NCI-H524 (cell line): ENCODE measurements around the gene TFDP1.

Experiments used
- DNase-seq, 2 experiments: peaks; one replicate each; lab custom pipeline; 2025; lab: John Stamatoyannopoulos, UW

TFDP1 gene

DNA sequence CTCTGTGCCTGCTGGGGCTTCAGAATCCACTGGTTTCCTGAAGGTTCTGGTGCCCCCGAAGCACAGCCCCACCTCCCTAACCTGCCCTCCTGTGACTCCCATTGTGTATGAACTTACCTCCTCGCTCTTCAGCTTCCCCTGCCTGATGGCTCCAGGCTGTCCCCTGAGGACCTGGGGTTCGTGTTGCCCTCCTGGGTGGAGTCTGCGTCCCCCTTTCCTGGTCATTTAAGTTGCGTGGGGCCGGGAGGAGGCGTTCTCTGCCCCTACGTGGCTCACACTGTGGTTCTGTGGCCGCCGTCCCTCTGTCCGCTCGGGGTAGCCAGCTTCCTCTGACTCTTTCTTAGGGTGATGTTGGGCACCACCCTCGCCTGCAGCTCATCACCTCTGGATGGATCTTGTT lies 13.9 kb downstream of the TFDP1 start:
- DNase-seq = no peak

DNA sequence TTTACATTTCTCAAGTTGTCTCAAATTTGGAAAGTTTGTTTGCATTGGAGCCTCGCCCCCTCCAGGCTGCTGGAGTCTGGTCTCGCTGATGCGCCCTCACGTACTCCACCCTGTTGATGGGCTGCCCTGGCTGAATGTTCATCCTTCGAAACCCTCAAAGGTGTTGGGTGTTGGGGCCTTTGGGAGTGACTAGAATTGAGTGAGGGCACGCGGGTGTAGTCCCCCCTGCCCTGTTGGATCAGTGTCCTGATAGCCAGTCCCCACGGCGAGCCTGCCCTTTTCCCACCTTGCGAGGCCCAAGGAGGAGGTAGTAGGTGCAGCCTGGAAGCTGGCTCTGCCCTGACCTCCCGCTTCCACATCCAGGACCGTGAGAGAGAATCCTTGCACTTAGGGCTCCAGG lies 14.8 kb downstream of the TFDP1 start:
- no peak for DNase-seq

DNA sequence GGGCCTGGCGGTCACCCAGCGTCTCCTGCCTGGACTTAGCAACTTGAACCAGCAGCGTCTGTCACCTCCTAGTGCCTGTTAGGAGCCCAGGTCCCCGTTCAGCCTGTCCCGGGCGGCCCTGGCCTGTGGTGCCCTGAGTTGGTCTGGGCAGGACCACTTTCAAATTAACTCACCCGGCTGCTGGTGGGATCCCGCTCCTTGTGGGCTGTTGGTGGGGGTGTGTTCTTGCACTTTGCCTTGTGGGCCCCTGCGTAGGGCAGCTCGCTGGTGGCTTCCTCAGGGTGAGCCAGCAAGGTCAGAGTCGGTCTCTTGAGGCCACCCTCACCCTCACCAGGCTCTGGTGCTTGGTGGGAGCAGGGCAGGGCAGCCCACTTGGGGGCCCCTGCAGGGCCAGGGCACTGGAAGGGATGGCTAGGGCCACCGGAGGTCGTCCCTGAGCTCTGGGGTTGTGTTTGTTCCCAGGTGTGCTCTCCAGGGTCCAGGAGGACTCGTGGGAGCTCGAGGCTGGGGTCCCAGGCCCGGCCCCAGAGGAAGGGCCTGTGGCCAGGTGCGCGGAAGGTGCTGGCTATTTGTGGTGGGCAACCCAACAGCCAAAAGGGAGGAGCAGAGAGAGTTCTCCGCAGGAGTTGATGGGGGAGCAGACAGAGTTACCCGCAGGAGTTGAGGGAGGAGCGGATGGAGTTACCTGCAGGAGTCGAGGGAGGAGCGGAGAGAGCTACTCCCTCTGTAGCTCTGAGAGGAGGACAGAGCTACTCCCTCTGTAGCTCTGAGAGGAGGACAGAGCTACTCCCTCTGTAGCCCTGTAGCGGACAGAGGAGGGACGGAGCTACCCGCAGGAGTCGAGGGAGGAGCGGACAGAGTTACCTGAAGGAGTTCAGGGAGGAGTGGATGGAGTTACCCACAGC lies 16.9 kb downstream of the TFDP1 start:
- DNase-seq = no peak

DNA sequence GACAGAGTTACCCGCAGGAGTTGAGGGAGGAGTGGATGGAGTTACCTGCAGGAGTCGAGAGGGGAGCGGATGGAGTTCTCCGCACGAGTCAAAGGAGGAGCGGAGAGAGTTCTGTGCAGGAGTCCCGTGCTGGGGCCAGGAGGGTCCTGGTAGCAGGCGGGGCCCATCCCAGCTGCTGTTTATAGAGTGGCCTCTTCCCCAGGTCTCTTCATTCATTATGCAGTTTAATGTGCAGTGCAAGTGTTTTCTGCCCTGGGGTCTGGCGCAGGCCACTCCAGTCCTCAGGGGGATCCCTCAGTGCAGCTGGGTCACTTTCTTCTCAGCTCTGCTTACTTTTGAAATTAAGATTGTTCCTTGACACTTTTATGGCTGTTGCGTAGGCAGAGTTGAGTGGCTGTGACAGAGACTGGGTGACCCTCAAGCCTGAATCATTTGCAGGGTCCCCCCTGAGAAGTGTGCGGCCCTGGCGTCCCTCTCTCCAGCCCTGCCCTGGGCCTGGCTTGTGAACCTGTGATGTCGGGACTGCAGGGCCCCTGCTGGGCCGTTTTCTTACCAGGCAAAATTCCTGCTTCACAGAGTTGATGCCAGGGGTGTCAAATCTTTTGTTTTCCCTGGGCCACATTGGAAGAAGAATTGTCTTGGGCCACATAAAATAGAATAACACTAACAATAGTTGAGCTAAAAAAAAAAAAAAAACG lies 17.9 kb downstream of the TFDP1 start:
- DNase-seq = no peak

DNA sequence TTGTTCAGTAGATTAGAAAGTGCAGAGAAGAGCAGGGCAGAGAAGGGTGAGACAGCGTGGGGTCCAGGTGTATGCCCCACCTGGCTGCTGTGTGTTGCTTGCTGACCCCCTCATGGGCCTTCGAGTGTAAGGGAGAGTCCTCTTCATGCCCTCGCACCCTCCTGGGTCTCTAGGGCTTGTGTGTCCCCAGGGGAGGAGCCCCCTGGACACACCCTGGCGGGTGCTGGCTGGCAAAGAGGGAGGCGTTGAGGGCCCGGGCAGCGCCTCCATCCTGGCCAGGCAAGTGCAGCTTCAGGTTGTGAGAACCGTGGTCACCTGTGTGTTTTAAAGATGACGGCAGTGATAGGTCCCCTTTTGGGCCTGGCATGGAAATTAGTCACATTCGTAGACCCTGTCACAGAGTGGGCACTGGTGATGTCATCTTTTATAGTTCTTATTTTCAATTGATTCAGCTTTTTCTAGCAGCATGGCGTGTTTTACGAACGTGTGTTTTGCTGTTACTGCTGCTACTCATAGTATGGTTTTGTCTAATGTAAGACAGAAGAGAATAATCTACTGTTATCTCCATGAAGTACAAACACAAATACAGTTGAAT lies 18.7 kb downstream of the TFDP1 start:
- DNase-seq = no peak

DNA sequence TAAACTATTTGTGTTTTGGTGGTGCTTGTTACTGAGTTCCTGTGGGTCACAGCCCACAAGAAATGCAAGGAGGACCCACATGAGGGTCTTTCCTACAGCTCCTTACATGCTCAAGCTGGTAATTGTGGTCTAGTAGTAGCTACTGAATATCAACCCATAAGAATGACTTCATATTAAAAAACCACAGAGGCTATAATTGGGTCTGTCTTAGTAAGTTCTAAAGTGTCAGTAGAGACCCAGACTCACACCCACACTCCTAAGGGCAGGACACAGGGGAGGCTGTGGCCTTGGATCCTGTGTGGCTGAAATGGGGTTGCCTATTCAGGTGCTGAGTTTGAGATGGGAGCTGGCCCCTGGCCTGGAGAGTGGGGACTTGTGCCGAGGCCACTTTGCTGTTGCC lies 19.6 kb downstream of the TFDP1 start:
- no peak for DNase-seq

DNA sequence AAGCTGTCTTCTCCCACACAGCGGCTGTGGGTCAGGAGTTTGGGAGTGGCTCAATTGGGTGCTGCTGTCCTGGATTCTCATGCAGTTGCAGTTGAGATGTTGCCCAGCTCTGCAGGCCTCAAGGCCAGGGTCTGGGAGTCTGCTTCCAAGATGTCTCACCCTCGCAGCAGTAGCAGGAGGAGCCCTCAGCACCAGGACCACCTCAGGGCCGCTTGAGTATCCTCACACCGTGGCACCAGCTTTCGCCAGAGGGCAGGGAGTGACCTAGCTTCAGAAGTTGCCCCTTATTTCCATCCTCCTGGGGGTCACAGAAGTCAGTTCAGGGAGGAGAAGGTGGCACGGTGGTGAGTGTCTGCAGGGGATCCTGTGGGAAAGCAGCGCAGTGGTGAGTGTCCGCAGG lies 20.9 kb downstream of the TFDP1 start:
- DNase-seq = no peak

DNA sequence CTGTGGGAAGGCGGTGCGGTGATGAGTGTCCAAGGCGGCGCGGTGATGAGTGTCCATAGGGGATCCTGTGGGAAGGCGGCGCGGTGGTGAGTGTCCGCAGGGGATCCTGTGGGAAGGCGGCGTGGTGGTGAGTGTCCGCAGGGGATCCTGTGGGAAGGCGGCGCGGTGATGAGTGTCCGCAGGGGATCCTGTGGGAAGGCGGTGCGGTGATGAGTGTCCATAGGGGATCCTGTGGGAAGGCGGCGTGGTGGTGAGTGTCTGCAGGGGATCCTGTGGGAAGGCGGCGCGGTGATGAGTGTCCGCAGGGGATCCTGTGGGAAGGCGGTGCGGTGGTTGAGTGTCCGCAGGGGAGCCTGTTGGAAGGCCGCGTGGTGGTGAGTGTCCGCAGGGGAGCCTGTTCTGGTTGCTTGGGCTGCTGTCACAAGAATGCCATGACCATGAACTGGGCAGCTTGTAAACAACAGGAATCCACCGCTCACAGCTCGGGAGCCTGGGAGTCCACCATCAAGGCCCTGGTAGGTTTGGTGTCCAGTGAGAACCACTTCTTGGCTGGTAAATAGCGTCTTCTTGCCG lies 21.4 kb downstream of the TFDP1 start:
- DNase-seq = no peak

DNA sequence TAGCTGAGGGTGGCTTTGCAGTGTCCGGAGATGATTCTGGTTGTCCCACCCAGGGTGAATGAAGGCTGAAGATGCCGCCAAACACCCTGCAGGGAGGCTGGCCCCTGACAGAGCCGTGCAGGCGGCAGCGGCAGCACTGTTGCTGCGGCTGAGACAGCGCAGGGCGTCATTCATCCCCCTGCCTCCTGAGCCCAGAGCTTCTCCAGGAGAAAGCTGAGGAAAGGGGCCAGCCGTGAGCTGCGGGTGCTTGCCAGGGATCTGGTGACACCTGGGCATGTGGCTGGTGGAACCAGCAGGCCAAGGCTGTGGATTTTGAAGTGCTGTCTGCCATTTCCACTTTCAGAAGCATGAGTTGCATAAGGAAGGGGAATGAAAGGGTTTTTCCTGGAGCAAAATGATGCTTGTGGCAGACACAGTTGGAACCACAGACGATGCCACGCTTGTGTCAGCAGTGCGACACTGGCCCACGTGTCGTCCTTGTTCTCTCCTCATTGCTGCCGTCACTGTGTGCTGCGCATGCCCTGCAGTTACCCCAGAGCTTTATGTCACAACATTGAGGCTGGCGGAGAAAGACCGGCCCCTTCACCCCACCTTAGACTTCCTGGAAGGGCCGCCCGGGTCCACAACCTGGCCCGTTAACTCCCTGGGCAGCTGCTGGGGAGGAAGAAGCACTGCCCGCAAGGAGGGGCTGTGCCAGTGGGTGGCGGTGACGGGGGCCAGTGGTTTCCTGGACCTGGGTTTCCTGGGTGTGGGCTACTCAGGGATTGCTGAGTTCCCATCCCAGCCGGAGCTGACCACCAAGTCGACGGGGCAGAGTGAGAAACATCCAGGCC lies 22.7 kb downstream of the TFDP1 start:
- DNase-seq = no peak

DNA sequence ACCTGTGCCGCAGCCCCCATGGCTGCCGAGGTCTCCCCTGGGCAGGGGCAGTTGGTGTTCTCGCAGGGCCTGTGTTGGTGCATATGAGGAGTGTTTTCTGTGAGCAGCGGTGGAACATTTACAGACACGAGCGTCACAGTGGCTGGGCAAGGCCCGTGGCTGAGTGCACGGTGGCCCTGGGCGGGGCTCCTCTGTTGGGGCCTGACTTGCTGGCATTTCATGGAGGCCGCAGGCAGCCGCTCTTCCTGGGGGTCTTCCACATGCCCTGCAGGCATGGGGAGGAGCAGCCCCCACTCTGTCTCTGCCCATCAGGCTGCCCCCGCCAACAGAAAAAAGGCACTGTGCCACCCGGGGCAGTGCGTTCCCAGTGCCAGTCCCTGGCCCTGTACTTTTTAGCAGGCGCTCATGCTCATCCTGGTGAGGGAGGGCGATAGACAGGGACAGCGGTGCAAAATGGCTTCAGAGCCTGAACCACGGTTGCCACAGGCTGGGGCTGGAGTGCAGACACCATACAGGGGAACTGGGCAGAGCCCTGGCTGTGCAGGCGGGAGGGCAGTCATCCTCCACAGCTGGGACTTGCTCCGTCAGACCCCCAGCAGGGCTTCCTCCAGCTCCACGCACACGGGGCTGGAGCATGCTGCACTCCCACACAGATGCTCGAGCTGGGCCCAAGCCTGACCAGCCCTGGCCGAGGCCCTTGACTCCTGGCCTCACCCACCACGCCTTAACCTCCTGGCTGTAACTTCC lies 23.5 kb downstream of the TFDP1 start:
- DNase-seq = no peak

DNA sequence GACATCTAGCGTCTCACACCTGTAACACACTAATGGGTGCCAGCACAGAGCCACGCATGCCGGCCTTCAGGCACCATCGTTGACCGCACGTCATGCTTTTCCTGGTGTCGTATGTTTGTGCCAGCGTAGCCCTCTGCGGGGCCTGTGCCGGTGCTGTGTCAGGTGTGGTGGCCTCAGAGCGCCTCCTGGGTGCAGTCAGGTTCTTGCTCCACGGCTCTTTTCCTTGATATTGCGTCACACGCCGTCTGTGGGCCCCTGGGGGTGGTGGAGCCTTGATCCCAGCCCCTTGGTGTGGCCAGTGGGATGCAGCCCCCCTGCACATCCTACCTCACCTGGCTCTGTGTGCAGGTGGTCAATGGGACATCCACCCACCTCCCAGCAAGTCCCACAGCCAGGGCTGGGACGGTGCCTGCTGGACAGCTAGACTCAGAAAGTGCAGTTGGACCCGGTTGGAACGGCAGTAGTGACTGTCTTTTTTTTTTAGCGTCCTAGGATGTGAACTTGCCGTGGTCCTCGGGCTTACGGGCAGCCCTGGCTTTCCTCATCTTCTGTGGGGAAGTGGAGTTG lies 24.5 kb downstream of the TFDP1 start:
- DNase-seq = no peak

DNA sequence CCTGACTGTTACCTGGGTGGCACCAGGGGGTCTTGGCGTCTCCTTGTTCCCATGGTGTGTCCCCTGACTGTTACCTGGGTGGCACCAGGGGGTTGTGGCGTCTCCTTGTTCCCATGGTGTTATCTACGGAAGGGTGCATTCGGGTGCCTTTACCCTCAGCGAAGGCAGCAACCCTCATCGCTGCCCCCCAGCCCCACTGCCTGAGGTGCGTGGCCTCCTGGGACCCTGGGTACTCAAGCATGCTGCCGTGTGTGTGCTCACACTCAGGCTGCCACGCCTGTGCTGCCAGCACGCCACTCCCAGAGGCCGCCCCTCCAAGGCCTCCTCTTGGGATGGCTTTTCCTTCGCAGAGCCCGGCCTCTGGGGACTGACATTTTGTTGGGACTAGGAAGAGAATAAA lies 25.1 kb downstream of the TFDP1 start:
- no peak for DNase-seq

DNA sequence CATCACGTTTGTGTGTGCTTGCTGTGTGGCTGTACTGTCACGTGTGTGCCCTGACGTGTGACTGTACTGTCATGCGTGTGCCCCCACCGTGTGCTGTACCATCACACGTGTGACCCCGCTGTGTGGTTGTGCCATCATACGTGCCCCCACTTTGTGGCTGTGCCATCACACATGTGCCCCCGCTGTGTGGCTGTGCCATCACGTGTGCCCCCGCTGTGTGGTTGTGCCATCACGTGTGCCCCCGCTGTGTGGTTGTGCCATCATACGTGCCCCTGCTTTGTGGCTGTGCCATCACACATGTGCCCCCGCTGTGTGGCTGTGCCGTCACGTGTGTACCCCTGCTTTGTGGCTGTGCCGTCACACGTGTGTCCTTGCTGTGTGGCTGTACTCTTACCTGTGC lies 25.7 kb downstream of the TFDP1 start:
- no peak for DNase-seq

DNA sequence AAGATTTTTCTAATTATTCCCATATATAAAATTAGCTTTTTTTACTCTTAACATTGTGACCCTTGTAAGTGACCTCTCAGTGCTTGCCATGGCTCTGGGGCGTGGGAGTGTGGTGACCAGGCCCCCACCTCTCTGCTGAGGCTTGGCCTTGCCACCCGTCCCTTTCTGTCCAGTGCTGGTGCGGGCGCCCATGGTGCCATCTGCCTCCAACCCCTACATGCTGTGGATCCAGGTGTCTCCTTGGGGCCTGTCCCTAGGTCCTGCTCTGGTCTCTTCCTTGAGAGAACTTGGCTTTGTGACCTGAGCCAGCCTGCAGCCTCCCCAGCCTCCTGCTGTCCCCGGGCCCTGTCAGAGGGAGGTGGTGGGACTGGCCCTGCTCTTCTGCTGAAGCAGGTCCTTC lies 27.4 kb downstream of the TFDP1 start:
- no peak for DNase-seq

DNA sequence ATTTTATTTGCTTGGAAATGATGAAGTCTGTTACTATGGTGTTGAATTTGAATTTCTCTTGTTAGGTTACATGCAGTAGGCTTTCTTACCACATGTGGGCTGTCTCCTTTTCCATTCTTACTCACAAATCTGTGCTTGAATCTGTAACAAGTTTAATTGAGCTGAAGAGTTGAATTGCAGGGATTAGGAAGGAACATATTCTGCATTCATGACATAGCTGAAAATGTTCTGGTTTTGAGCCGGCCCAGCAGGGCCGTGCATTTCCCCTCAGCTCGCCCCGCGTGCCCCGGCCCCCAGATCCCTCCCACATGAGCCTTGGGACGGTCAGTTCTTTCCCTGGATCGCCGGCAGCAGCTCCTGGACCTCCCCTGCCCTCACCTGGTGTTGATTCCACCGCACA lies 28.1 kb downstream of the TFDP1 start:
- DNase-seq = no peak

DNA sequence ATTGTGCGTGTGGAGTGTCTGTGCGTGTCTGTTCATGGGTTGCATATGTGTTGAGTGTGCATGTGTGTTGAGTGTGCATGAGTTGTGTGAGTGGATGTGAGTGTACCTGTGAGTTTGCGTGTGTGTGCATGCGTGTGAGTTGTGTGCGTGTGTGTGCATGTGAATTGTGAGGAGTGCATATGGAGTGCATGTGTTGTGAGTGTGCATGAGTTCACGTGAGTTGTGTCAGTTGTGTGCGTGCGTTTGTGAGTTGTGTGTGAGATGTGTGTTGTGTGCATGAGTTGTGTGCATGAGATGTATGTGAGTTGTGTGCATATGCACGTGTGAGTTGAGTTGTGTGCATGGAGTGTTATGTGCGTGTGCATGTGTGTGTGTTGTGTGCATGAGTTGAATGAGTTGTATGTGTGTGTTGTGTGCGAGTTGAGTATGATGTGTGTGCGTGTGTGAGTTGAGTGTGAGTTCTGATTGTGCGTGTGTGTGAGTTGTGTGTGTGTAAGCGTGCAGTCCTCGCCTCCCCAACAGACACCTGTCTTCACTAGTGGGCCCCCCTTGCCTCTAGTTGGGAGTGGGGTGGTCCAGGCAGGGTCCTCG lies 29.3 kb downstream of the TFDP1 start:
- no peak for DNase-seq

DNA sequence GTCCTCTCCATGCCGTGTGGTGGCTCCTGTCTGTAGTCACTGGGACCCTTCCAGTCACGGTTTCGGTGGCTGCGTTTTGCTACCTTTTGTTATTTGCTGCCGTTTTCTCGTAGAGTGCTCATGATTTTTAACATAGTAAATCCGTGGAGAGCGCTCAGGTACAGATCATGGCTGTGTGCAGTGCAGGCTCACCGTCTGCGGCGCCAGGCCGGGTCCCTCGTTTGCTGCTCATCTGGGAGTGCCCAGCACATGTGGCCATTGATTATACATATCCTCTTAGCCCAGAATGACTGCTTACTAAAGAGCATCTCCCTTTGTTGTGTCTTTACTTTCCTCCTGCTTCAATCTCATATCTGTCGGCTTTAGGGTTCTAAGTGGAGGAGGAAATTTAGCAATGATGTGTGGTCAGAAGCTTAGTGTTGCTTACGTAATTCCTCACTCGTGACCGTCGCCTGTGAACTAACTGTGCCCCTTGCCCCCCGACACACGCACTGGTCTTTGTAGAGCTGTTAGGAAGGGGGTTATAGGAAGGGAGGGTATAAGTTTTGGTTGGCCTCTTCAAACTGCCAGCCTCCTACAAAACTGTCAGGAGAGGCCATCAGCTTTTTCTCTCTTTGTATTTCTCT lies 31.8 kb downstream of the TFDP1 start:
- DNase-seq = no peak

DNA sequence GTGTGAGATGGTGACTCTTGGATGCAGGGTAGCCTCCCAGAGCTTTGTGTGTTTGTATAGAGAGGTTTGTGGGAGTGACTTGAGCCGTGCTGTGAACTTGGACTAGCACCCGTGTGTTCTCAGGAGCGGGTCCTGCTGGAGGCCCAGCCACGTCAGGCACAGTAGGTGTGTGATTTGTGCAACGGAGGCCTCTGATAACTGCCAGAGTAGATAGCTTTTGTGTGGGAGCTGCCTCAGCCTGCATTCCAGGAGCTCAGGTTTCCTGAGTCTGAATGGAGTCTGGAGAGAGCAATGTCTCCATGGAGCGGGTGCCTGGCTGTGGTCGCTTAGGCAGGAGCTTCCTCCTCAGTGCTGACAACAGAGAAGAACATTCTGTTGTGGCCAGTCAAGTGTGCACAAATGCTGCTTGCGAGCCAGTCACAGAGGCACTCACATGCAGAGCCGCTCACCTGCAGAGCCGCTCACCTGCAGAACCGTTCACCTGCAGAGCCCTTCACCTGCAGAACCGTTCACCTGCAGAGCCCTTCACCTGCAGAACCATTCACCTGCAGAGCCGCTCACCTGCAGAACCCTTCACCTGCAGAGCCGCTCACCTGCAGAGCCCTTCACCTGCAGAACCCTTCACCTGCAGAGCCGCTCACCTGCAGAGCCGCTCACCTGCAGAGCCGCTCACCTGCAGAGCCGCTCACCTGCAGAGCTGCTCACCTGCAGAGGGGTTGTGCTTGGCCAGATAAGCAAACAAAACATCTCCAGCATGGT lies 32.6 kb downstream of the TFDP1 start:
- no peak for DNase-seq

DNA sequence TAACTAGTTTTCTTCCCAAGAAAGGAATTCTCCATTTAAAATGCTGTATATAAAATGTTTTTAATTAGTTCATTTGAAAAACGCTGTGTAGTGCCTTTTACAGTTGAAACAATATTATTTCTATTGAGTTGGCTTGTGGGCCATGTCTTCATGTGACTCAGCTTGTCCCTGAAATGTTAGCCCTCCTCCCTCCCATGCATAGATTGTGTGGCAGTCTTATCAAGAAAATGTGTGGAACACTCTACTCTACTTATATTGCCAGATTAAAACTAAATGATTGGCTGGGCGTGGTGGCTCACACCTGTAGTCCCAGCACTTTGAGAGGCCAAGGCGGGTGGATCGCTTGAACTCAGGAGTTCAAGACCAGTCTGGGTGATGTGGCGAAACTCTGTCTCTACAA lies 33.4 kb downstream of the TFDP1 start:
- no peak for DNase-seq
